ENCODE results near the gene CHCHD3.

- TF ChIP-seq TOX (CRISPR knock-in tag; IDR thresholded peaks at IDR 0.05; ENCODE audit: borderline replicate concordance) (no peak), RARB (CRISPR knock-in tag; IDR thresholded peaks at IDR 0.05) (no peak), PATZ1 (CRISPR knock-in tag; IDR thresholded peaks at IDR 0.05; ENCODE audit: borderline replicate concordance) (no peak), ARNTL (CRISPR knock-in tag; IDR thresholded peaks at IDR 0.05; ENCODE audit: borderline replicate concordance, low read depth) (no peak), GLIS3 (CRISPR knock-in tag; IDR thresholded peaks at IDR 0.05) (no peak), ZNF565 (CRISPR knock-in tag; conservative IDR thresholded peaks at IDR 0.05; ENCODE audit: low read depth) (no peak), TCF4 (CRISPR knock-in tag; IDR thresholded peaks at IDR 0.05; ENCODE audit: borderline replicate concordance) (no peak), CREB5 (CRISPR knock-in tag; IDR thresholded peaks at IDR 0.05; ENCODE audit: low read depth) (no peak), TSHZ2 (CRISPR knock-in tag; IDR thresholded peaks at IDR 0.05) (no peak)
Observed at GRCh38 chr7:132804849-132805485, 276.9 kb downstream of the CHCHD3 start.

Measured in SK-N-SH treated with all-trans-retinoic acid at 6 μM for 48 hours (cell line).